Choroid plexus epithelial cell (primary cell): ENCODE measurements around the gene AK9.

Source experiments
- DNase-seq: peaks from one replicate; pipeline ENCODE4 v3.0.0-alpha.2; 2010; ENCODE audit warnings: low read depth
- H3K4me3 ChIP-seq: 2 replicates; pipeline ENCODE4 v1.5.1; 2011; ENCODE audit warnings: low read depth, mild to moderate bottlenecking, control low read depth, low read length, moderate library complexity
- CTCF ChIP-seq: conservative IDR thresholded peaks from 2 replicates; pipeline ENCODE4 v1.5.1; 2011; ENCODE audit warnings: low read depth, mild to moderate bottlenecking, control low read depth, inconsistent platforms, low read length, moderate library complexity

AK9 gene

GRCh38 chr6:109678240-109678639, 12.8 kb downstream of the AK9 start:
- DNase-seq: no peak
- no peak for TF ChIP-seq CTCF
- no peak overlapping the region for H3K4me3 ChIP-seq

GRCh38 chr6:109676724-109677123, 14.3 kb downstream of the AK9 start:
- DNase-seq: no peak
- no peak for TF ChIP-seq CTCF
- H3K4me3 ChIP-seq: no peak overlapping the region

- TF ChIP-seq CTCF: no peak
- DNase-seq: no peak
- no peak overlapping the region for H3K4me3 ChIP-seq
Observed at GRCh38 chr6:109672839-109673238, 18.2 kb downstream of the AK9 start.

GRCh38 chr6:109672175-109672574, 18.8 kb downstream of the AK9 start:
- no peak for DNase-seq
- H3K4me3 ChIP-seq: no peak overlapping the region
- no peak for TF ChIP-seq CTCF

GRCh38 chr6:109671733-109672132, 19.3 kb downstream of the AK9 start:
- no peak for TF ChIP-seq CTCF
- peak; percentile 53 for DNase-seq
- H3K4me3 ChIP-seq: no peak overlapping the region

- H3K4me3 ChIP-seq: no peak overlapping the region
- no peak for TF ChIP-seq CTCF
- DNase-seq: no peak
Observed at GRCh38 chr6:109669811-109670210, 21.2 kb downstream of the AK9 start.

- no peak for TF ChIP-seq CTCF
- peak; percentile 14 for DNase-seq
- H3K4me3 ChIP-seq: no peak overlapping the region
Observed at GRCh38 chr6:109662192-109662591, 28.8 kb downstream of the AK9 start.
